Naive thymus-derived CD4-positive, alpha-beta T cell (primary cell): Measurements from ENCODE around the gene C11orf52. TPM values are rescaled to one million over a fixed set of nuclear protein-coding genes. Genes with fewer than 3 reads are reported as not detected.

ENCODE experiments used
- ATAC-seq: fragments of 150-1000 bp; cut with Tn5 transposase; 2 replicates; pipeline ENCODE4 v1.10.0; 2021; ENCODE audit warnings: mild to moderate bottlenecking, moderate library complexity
- CTCF ChIA-PET: fragments of 350-600 bp; sonication (Branson Sonifier 250); formaldehyde crosslinking; loops from one replicate; lab custom pipeline; 2021; ENCODE audit warnings: antibody characterized with exemption; lab: Charles Lee
- POLR2A ChIA-PET: fragments of 350-600 bp; sonication (Branson Sonifier 250); formaldehyde crosslinking; loops from one replicate; lab custom pipeline; 2021; ENCODE audit warnings: antibody characterized with exemption, inconsistent platforms; lab: Charles Lee
- DNase-seq, 9 donors: peaks; one replicate each; pipeline versions ENCODE4 v3.0.0 to v3.0.0-alpha.2; 2020 to 2022; ENCODE audit warnings: mixed read lengths in 1 of 9
- H3K27ac ChIP-seq: one replicate; pipeline ENCODE4 v1.7.0; 2013; ENCODE audit warnings: mild to moderate bottlenecking, low read depth, low read length, moderate library complexity
- H3K27me3 ChIP-seq, 2 donors: one replicate each; pipeline ENCODE4 v1.7.0; 2013; ENCODE audit warnings: low read length in 2 of 2, mild to moderate bottlenecking in 2 of 2, moderate library complexity in 2 of 2; ENCODE audit not compliant: control insufficient read depth in 2 of 2, insufficient read depth in 2 of 2
- H3K36me3 ChIP-seq, 3 experiments: 1 replicate in 2 of 3; 2 replicates in 1 of 3; pipeline ENCODE4 v1.7.0; 2013; ENCODE audit warnings: low read length in 3 of 3, mild to moderate bottlenecking in 3 of 3, moderate library complexity in 1 of 3; ENCODE audit not compliant: insufficient read depth in 3 of 3, control insufficient read depth in 2 of 3
- H3K4me1 ChIP-seq, 2 donors: one replicate each; pipeline ENCODE4 v1.7.0; 2013; ENCODE audit warnings: low read length in 2 of 2, mild to moderate bottlenecking in 2 of 2, moderate library complexity in 1 of 2; ENCODE audit not compliant: control insufficient read depth in 2 of 2, insufficient read depth in 2 of 2
- H3K4me3 ChIP-seq: 2 replicates; pipeline ENCODE4 v1.7.0; 2013; ENCODE audit warnings: mild to moderate bottlenecking, low read length
- H3K9me3 ChIP-seq, 3 experiments: 1 replicate in 2 of 3; 2 replicates in 1 of 3; pipeline ENCODE4 v1.7.0; 2013; ENCODE audit warnings: low read length in 3 of 3; ENCODE audit not compliant: control insufficient read depth in 2 of 3
- H3K27ac Mint-ChIP-seq, 9 donors: one replicate each; pipeline ENCODE4 v1.8.0; 2020 to 2022; ENCODE audit warnings: mixed read lengths in 9 of 9, mild to moderate bottlenecking in 8 of 9, moderate library complexity in 5 of 9, inconsistent platforms in 2 of 9
- H3K27me3 Mint-ChIP-seq, 5 donors: one replicate each; pipeline ENCODE4 v1.8.0; 2021 to 2022; ENCODE audit warnings: mixed read lengths in 5 of 5, mild to moderate bottlenecking in 1 of 5
- H3K36me3 Mint-ChIP-seq, 5 donors: one replicate each; pipeline ENCODE4 v1.8.0; 2020 to 2022; ENCODE audit warnings: mixed read lengths in 5 of 5, mild to moderate bottlenecking in 3 of 5, inconsistent platforms in 1 of 5
- H3K4me1 Mint-ChIP-seq, 7 donors: one replicate each; pipeline ENCODE4 v1.8.0; 2020 to 2022; ENCODE audit warnings: mixed read lengths in 7 of 7, mild to moderate bottlenecking in 3 of 7, inconsistent platforms in 1 of 7
- H3K4me3 Mint-ChIP-seq, 10 donors: one replicate each; pipeline ENCODE4 v1.8.0; 2020 to 2022; ENCODE audit warnings: mild to moderate bottlenecking in 10 of 10, mixed read lengths in 10 of 10, moderate library complexity in 6 of 10, inconsistent platforms in 2 of 10
- H3K9me3 Mint-ChIP-seq, 11 donors: one replicate each; pipeline ENCODE4 v1.8.0; 2020 to 2022; ENCODE audit warnings: mixed read lengths in 11 of 11, mild to moderate bottlenecking in 4 of 11, inconsistent platforms in 1 of 11, moderate library complexity in 1 of 11
- intact Hi-C, 2 donors: fragments of 100-400 bp; cut with micrococcal nuclease; formaldehyde crosslinking; loops; one replicate each; pipeline ENCODE4 v1.15.1; 2023
- polyA plus RNA-seq, 2 donors: library from polyadenylated mRNA; unstranded; fragments of 300-500 nt; fragmentation: Illumina TruSeq; gene quantifications; one replicate each; pipeline ENCODE4 v1.2.3, GENCODE V29; 2021
- total RNA-seq, 6 experiments: library from RNA in 5 of 6; stranded (reverse) in 5 of 6; gene quantifications; 1 replicate in 5 of 6; 2 replicates in 1 of 6; pipeline ENCODE4 v1.2.3 and lab custom pipeline; 2021 to 2026

C11orf52 gene
- total and polyA plus RNA-seq, 7 experiments from 2014 or later, result 0.26 TPM; not detected in 6

DNA sequence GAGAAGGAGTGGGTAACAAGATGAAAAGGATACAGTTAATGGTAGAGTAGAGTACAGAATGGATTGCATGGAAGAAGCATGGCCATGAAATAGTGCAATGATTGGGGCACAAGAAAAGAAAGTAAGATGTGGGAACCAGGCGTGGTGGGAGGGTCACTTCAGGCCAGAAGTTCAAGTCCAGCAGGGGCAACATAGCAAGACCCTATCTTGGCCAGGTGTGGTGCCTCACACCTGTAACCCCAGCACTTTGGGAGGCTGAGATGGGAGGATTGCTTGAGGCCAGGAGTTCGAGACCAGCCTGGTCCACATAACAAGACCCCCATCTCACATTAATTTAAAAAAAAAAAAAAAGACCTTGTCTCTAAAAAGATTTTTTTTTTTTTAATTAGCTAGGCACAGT, 1.4 kb upstream of the C11orf52 start:
- CTCF ChIA-PET, result interaction anchor here (0.6 kb wide), 1 partner anchor 68 kb away, joined by 4 read pairs; no protein-coding TSS in a partner anchor
- DNase-seq, result no peak

DNA sequence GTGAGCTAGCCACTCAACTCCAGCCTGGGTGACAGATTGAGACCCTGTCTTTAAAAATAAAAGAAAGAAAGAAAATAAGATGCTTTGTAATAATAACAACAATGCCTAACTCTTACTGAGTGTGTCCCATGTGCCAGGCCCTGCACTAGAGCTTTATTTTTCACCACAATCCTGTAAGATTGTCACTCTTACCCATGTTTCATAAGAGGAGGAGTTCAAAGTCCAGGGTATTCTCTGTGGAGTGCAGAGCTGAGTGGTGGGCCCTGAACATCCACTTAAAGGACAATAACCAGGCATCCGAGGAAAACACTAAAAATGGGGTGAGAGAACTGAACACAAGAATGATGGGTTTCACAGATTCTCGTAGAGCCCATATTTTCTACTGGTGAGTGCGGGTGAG, 925 bp upstream of the C11orf52 start:
- Mint-ChIP-seq H3K36me3 (no peaks in the 10 kb centered on the region), H3K27me3 (peaks cover 32 to 55% (median 41%) of the 10 kb centered on the region in 5 donors), H3K9me3 (peaks cover 0 to 1% (median 0%) of the 10 kb centered on the region in 11 donors), H3K4me1 (no peaks in the 10 kb centered on the region), H3K4me3 (no peak overlapping the region), H3K27ac (no peak overlapping the region)
- intact Hi-C loops, result loop anchor here in 1 of 2 donors (2.0 kb wide), 1 partner anchor 17 kb away; no protein-coding TSS in a partner anchor
- no peaks in the 10 kb centered on the region for H3K4me1 ChIP-seq
- POLR2A ChIA-PET, result no interaction called here
- DNase-seq (no peak), ATAC-seq (no peak)
- H3K27ac ChIP-seq, result no peak overlapping the region
- peaks cover 0 to 3% of the 10 kb centered on the region in 2 donors for H3K27me3 ChIP-seq
- CTCF ChIA-PET, result interaction anchor here (0.6 kb wide), 1 partner anchor 69 kb away, joined by 4 read pairs; no protein-coding TSS in a partner anchor
- H3K36me3 ChIP-seq, result no peaks in the 10 kb centered on the region
- H3K9me3 ChIP-seq, result no peaks in the 10 kb centered on the region
- no peak overlapping the region for H3K4me3 ChIP-seq

More for the DNA sequence above, 1.4 kb upstream of the C11orf52 start:
- H3K9me3 ChIP-seq, result no peaks in the 10 kb centered on the region
- H3K36me3 Mint-ChIP-seq, result no peaks in the 10 kb centered on the region
- H3K36me3 ChIP-seq, result no peaks in the 10 kb centered on the region
- H3K4me3 Mint-ChIP-seq, result no peak overlapping the region
- no peak for ATAC-seq
- peaks cover 0 to 1% (median 0%) of the 10 kb centered on the region in 11 donors for H3K9me3 Mint-ChIP-seq
- H3K27ac ChIP-seq, result no peak overlapping the region
- POLR2A ChIA-PET, result no interaction called here
- H3K4me1 Mint-ChIP-seq, result no peaks in the 10 kb centered on the region
- intact Hi-C loops, result no loop called here
- H3K4me1 ChIP-seq, result no peaks in the 10 kb centered on the region
- no peak overlapping the region for H3K4me3 ChIP-seq
- peaks cover 32 to 55% (median 41%) of the 10 kb centered on the region in 5 donors for H3K27me3 Mint-ChIP-seq
- H3K27ac Mint-ChIP-seq, result no peak overlapping the region
- peaks cover 0 to 3% of the 10 kb centered on the region in 2 donors for H3K27me3 ChIP-seq

DNA sequence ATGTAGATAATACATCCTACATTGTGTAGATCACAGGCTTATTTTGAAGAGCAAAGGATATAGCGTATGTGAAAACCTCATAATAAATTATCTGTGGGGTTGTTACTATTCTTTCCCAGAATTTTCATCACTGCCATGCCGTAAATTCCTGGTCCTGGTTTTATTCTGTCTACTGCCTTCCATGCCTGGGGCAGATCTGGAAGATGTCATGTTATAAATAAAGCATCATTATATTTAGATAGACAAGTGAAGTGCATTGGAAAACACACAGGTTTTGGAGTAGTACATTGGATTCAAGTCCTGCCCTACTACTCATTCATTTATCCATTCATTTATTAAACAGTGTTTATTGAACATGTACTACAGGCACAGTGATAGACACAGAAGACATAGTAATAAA, 2.2 kb downstream of the C11orf52 start:
- peaks cover 0 to 8% (median 2%) of the 10 kb centered on the region in 7 donors for H3K4me1 Mint-ChIP-seq
- H3K4me1 ChIP-seq, result no peaks in the 10 kb centered on the region
- peaks cover 0 to 2% (median 0%) of the 10 kb centered on the region in 11 donors for H3K9me3 Mint-ChIP-seq
- ATAC-seq (no peak), DNase-seq (no peak)
- H3K27ac Mint-ChIP-seq, result no peak overlapping the region
- intact Hi-C loops, result no loop called here
- H3K36me3 Mint-ChIP-seq, result no peaks in the 10 kb centered on the region
- no peak overlapping the region for H3K27ac ChIP-seq
- POLR2A ChIA-PET, result interaction anchor here (0.7 kb wide), 1 partner anchor 38 kb away, joined by 3 read pairs; no protein-coding TSS in a partner anchor
- H3K27me3 ChIP-seq, result no peaks in the 10 kb centered on the region
- no peaks in the 10 kb centered on the region for H3K9me3 ChIP-seq
- no peaks in the 10 kb centered on the region for H3K36me3 ChIP-seq
- H3K4me3 Mint-ChIP-seq, result no peak overlapping the region
- CTCF ChIA-PET, result no interaction called here
- no peak overlapping the region for H3K4me3 ChIP-seq
- H3K27me3 Mint-ChIP-seq, result peaks cover 11 to 30% (median 19%) of the 10 kb centered on the region in 5 donors

- no peaks in the 10 kb centered on the region for H3K36me3 Mint-ChIP-seq
- H3K27me3 Mint-ChIP-seq, result peaks cover 3 to 22% (median 11%) of the 10 kb centered on the region in 5 donors
- H3K27me3 ChIP-seq, result no peaks in the 10 kb centered on the region
- no peak for DNase-seq
- ATAC-seq, result no peak
- H3K27ac Mint-ChIP-seq, result no peak overlapping the region
- H3K4me3 ChIP-seq, result no peak overlapping the region
- H3K4me1 ChIP-seq, result no peaks in the 10 kb centered on the region
- peaks cover 0 to 2% (median 0%) of the 10 kb centered on the region in 11 donors for H3K9me3 Mint-ChIP-seq
- ChIA-PET CTCF (no interaction called here), POLR2A (interaction anchor here (0.7 kb wide), 1 partner anchor 39 kb away, joined by 3 read pairs; no protein-coding TSS in a partner anchor)
- intact Hi-C loops, result no loop called here
- H3K4me3 Mint-ChIP-seq, result no peak overlapping the region
- H3K4me1 Mint-ChIP-seq, result peaks cover 0 to 15% (median 10%) of the 10 kb centered on the region in 7 donors
- H3K27ac ChIP-seq, result no peak overlapping the region
- no peaks in the 10 kb centered on the region for H3K36me3 ChIP-seq
- H3K9me3 ChIP-seq, result no peaks in the 10 kb centered on the region
Observed at GRCh38 chr11:111921541-111922230, 3.0 kb downstream of the C11orf52 start.

GRCh38 chr11:111922803-111923202, 4.1 kb downstream of the C11orf52 start:
- Mint-ChIP-seq H3K27me3 (peaks cover 0 to 16% (median 4%) of the 10 kb centered on the region in 5 donors), H3K9me3 (peaks cover 0 to 2% (median 0%) of the 10 kb centered on the region in 11 donors), H3K36me3 (no peaks in the 10 kb centered on the region), H3K27ac (no peak overlapping the region), H3K4me1 (peaks cover 0 to 19% (median 16%) of the 10 kb centered on the region in 7 donors), H3K4me3 (no peak overlapping the region)
- Histone ChIP-seq H3K4me1 (peaks cover 0 to 5% of the 10 kb centered on the region in 2 donors), H3K4me3 (no peak overlapping the region), H3K27ac (no peak overlapping the region), H3K36me3 (no peaks in the 10 kb centered on the region), H3K9me3 (no peaks in the 10 kb centered on the region), H3K27me3 (no peaks in the 10 kb centered on the region)
- ATAC-seq (no peak), DNase-seq (no peak)
- ChIA-PET POLR2A (no interaction called here), CTCF (no interaction called here)
- intact Hi-C loops, result no loop called here

- Mint-ChIP-seq H3K27ac (no peak overlapping the region), H3K4me3 (no peak overlapping the region), H3K4me1 (peaks cover 0 to 19% (median 16%) of the 10 kb centered on the region in 7 donors), H3K27me3 (peaks cover 0 to 16% (median 3%) of the 10 kb centered on the region in 5 donors), H3K36me3 (no peaks in the 10 kb centered on the region), H3K9me3 (peaks cover 0 to 2% (median 0%) of the 10 kb centered on the region in 11 donors)
- no peak for ATAC-seq
- Histone ChIP-seq H3K9me3 (no peaks in the 10 kb centered on the region), H3K4me1 (peaks cover 0 to 5% of the 10 kb centered on the region in 2 donors), H3K36me3 (no peaks in the 10 kb centered on the region), H3K27me3 (no peaks in the 10 kb centered on the region), H3K27ac (no peak overlapping the region), H3K4me3 (no peak overlapping the region)
- no peak for DNase-seq
- ChIA-PET CTCF (interaction anchor here (0.5 kb wide), 1 partner anchor 356 kb away, joined by 4 read pairs; no protein-coding TSS in a partner anchor), POLR2A (interaction anchor here (0.8 kb wide), 1 partner anchor 52 kb away, joined by 4 read pairs; no protein-coding TSS in a partner anchor)
- intact Hi-C loops, result no loop called here
Observed at GRCh38 chr11:111923351-111923788, 4.7 kb downstream of the C11orf52 start.
